HG03139 (cell line): ENCODE data around the gene GSX2.
"Not testable (repeated sequence)": the region's sequence is repeated elsewhere in the genome, so short reads cannot be mapped to it uniquely, and the experiment has no call there.

Experiments used
- ATAC-seq: cut with Tn5 transposase; IDR thresholded peaks from one replicate; pipeline ENCODE4 v1.9.1; 2021; ENCODE audit not compliant: unreplicated experiment

Gene GSX2

GRCh38 chr4:54102531-54103106 lies 2.7 kb downstream of the GSX2 start:
- ATAC-seq = no peak

- no peak for ATAC-seq
These were observed 3.2 kb downstream of the GSX2 start for GRCh38 chr4:54103190-54103574.

- no peak for ATAC-seq
These were observed 4.9 kb downstream of the GSX2 start for GRCh38 chr4:54104907-54105306.

GRCh38 chr4:54107951-54108748 lies 8.2 kb downstream of the GSX2 start:
- ATAC-seq = no peak

- ATAC-seq = no peak
These were observed 9.5 kb downstream of the GSX2 start for GRCh38 chr4:54109241-54110018.

GRCh38 chr4:54110019-54110416 lies 10.1 kb downstream of the GSX2 start:
- no peak for ATAC-seq

- not testable (repeated sequence) for ATAC-seq
These were observed 13.2 kb downstream of the GSX2 start for GRCh38 chr4:54113206-54113605.

GRCh38 chr4:54116246-54116645 lies 16.3 kb downstream of the GSX2 start:
- not testable (repeated sequence) for ATAC-seq

- ATAC-seq = no peak
These were observed 19.1 kb downstream of the GSX2 start for GRCh38 chr4:54118850-54119589.

GRCh38 chr4:54120518-54120917 lies 20.6 kb downstream of the GSX2 start:
- no peak for ATAC-seq

GRCh38 chr4:54127660-54128059 lies 27.7 kb downstream of the GSX2 start:
- ATAC-seq = no peak

- not testable (repeated sequence) for ATAC-seq
These were observed 28.7 kb downstream of the GSX2 start for GRCh38 chr4:54128694-54129093.

- ATAC-seq = no peak
These were observed 39.4 kb downstream of the GSX2 start for GRCh38 chr4:54139332-54139731.

- ATAC-seq = no peak
These were observed 40.3 kb downstream of the GSX2 start for GRCh38 chr4:54140287-54140686.

GRCh38 chr4:54144199-54144598 lies 44.2 kb downstream of the GSX2 start:
- no peak for ATAC-seq

- no peak for ATAC-seq
These were observed 44.8 kb downstream of the GSX2 start for GRCh38 chr4:54144661-54145171.

GRCh38 chr4:54146139-54146538 lies 46.2 kb downstream of the GSX2 start:
- no peak for ATAC-seq

GRCh38 chr4:54149323-54149722 lies 49.4 kb downstream of the GSX2 start:
- ATAC-seq = no peak
